ENCODE results near the gene MAPK12. TPM values are rescaled to one million over a fixed set of nuclear protein-coding genes. Genes with fewer than 3 reads are reported as not detected.
A peak's percentile ranks its signal among the peaks of the same experiment; 100 is the strongest.

The MAPK12 gene
- total and polyA plus RNA-seq, 8 donors = 4.7 to 49.6 (median 8.2) TPM

GRCh38 chr22:50218996-50219727 lies 42.3 kb downstream of the MAPK12 start:
- no peaks in the 10 kb centered on the region for H3K9me3 ChIP-seq
- H3K36me3 ChIP-seq = peaks cover 75 to 98% (median 95%) of the 10 kb centered on the region in 4 donors
- TF ChIP-seq CTCF (IDR thresholded peaks at IDR 0.05) (no peak), POLR2AphosphoS5 (IDR thresholded peaks at IDR 0.05) (peak in 2 of 3 donors; percentile 32 to 88), EP300 (IDR thresholded peaks at IDR 0.05) (no peak)
- WGBS, 5 donors = 55 to 71% (median 65%) methylated on average over 29 to 42 of the region's 42 CpGs
- peak overlapping the region in 1 of 5 donors; percentile 18 for H3K27ac ChIP-seq
- intact Hi-C loops (cut with DNase I; ENCODE audit: low total_unique reads) = no loop called here
- H3K4me3 ChIP-seq = no peak overlapping the region
- DNase-seq = peak; percentile 92 to 98
- no peaks in the 10 kb centered on the region for H3K27me3 ChIP-seq
- peaks cover 5 to 21% (median 10%) of the 10 kb centered on the region in 4 donors for H3K4me1 ChIP-seq

GRCh38 chr22:50218153-50218995 lies 43.1 kb downstream of the MAPK12 start:
- H3K9me3 ChIP-seq = peaks cover 0 to 2% (median 0%) of the 10 kb centered on the region in 4 donors
- TF ChIP-seq POLR2AphosphoS5 (IDR thresholded peaks at IDR 0.05) = no peak
- TF ChIP-seq POLR2A (IDR thresholded peaks at IDR 0.05) = no peak
- no peak for TF ChIP-seq EP300 (IDR thresholded peaks at IDR 0.05)
- no peak for TF ChIP-seq CTCF (IDR thresholded peaks at IDR 0.05)
- no peak overlapping the region for H3K27ac ChIP-seq
- WGBS, 5 donors = 78 to 86% (median 81%) methylated on average over 16 to 43 of the region's 43 CpGs
- peaks cover 5 to 26% (median 10%) of the 10 kb centered on the region in 4 donors for H3K4me1 ChIP-seq
- intact Hi-C loops (cut with DNase I; ENCODE audit: low total_unique reads) = no loop called here
- DNase-seq = peak in 1 of 2 donors; percentile 37
- H3K4me3 ChIP-seq = no peak overlapping the region
- peaks cover 74 to 98% (median 95%) of the 10 kb centered on the region in 4 donors for H3K36me3 ChIP-seq
- no peaks in the 10 kb centered on the region for H3K27me3 ChIP-seq

GRCh38 chr22:50217543-50218152 lies 43.8 kb downstream of the MAPK12 start:
- intact Hi-C loops (cut with DNase I; ENCODE audit: low total_unique reads) = no loop called here
- peaks cover 0 to 2% (median 0%) of the 10 kb centered on the region in 4 donors for H3K9me3 ChIP-seq

More at GRCh38 chr22:50217543-50218152, 43.8 kb downstream of the MAPK12 start:
- Histone ChIP-seq H3K36me3 (peaks cover 73 to 98% (median 95%) of the 10 kb centered on the region in 4 donors), H3K27me3 (no peaks in the 10 kb centered on the region), H3K27ac (no peak overlapping the region), H3K4me3 (no peak overlapping the region), H3K4me1 (peaks cover 5 to 26% (median 10%) of the 10 kb centered on the region in 4 donors)
- WGBS, 5 donors = 84 to 90% (median 85%) methylated on average over 17 to 21 of the region's 21 CpGs
- DNase-seq = no peak
- no peak for TF ChIP-seq CTCF (IDR thresholded peaks at IDR 0.05)
- TF ChIP-seq POLR2AphosphoS5 (IDR thresholded peaks at IDR 0.05) = no peak
- TF ChIP-seq EP300 (IDR thresholded peaks at IDR 0.05) = no peak
- no peak for TF ChIP-seq POLR2A (IDR thresholded peaks at IDR 0.05)
